Urinary bladder (tissue), 4 donors: ENCODE data around the gene APLP2. TPM values are rescaled to one million over a fixed set of nuclear protein-coding genes. Genes with fewer than 3 reads are reported as not detected.
"Not testable (repeated sequence)": the region's sequence is repeated elsewhere in the genome, so short reads cannot be mapped to it uniquely, and the experiment has no call there.

Experiments
- DNase-seq: peaks from one replicate; pipeline ENCODE4 v3.0.0-alpha.2; 2015; ENCODE audit errors: extremely low spot score
- H3K27ac ChIP-seq: one replicate; pipeline ENCODE4 v1.5.1; 2013; ENCODE audit warnings: low read depth, mild to moderate bottlenecking, moderate library complexity
- H3K36me3 ChIP-seq: one replicate; pipeline ENCODE4 v1.6.1; 2013; ENCODE audit warnings: mild to moderate bottlenecking, moderate library complexity; ENCODE audit not compliant: insufficient read depth
- H3K4me1 ChIP-seq: one replicate; pipeline ENCODE4 v1.6.1; 2013; ENCODE audit warnings: mild to moderate bottlenecking, moderate library complexity; ENCODE audit not compliant: insufficient read depth
- H3K4me3 ChIP-seq: one replicate; pipeline ENCODE4 v1.5.1; 2013; ENCODE audit warnings: low read depth, low read length
- WGBS: extraction: QIAGEN DNeasy Blood & Tissue Kit; methylation state at CpG from one replicate; pipeline ENCODE4 v1.1.7; 2013; 5-methylcytosine and 5-hydroxymethylcytosine counted together
- polyA plus RNA-seq: library from polyadenylated mRNA; stranded (reverse); fragments of 200-250 nt; gene quantifications from one replicate; pipeline ENCODE4 v1.2.3, GENCODE V29; 2013
- total RNA-seq: library from RNA; depleted of rRNA; stranded (reverse); fragments of >200 nt; gene quantifications from one replicate; pipeline ENCODE4 v1.2.3, GENCODE V29; 2014
- donor health status: healthy with polysubstance abuse.
- donor health status: healthy.

Gene APLP2
- total and polyA plus RNA-seq, 2 donors: 217 to 364 TPM

GRCh38 chr11:130171534-130171933 is 101.8 kb downstream of the APLP2 start:
- H3K27ac ChIP-seq: no peak overlapping the region
- H3K4me1 ChIP-seq: no peaks in the 10 kb centered on the region
- no peak for DNase-seq
- H3K36me3 ChIP-seq: no peaks in the 10 kb centered on the region
- no peak overlapping the region for H3K4me3 ChIP-seq
- WGBS: 46% methylated on average over 5 of the region's 5 CpGs

- H3K27ac ChIP-seq, H3K36me3 ChIP-seq, H3K4me1 ChIP-seq, DNase-seq, H3K4me3 ChIP-seq: not testable (repeated sequence)
- WGBS: 77% methylated on average over 3 of the region's 3 CpGs
These were observed 102.3 kb downstream of the APLP2 start for GRCh38 chr11:130172001-130172400.

GRCh38 chr11:130174642-130175041 is 104.9 kb downstream of the APLP2 start:
- WGBS: 96% methylated on average over 4 of the region's 4 CpGs
- Histone ChIP-seq H3K27ac (no peak overlapping the region), H3K36me3 (no peaks in the 10 kb centered on the region), H3K4me1 (no peaks in the 10 kb centered on the region), H3K4me3 (no peak overlapping the region)
- no peak for DNase-seq

GRCh38 chr11:130175898-130176297 is 106.2 kb downstream of the APLP2 start:
- Histone ChIP-seq H3K36me3 (no peaks in the 10 kb centered on the region), H3K4me1 (no peaks in the 10 kb centered on the region), H3K27ac (no peak overlapping the region), H3K4me3 (no peak overlapping the region)
- no peak for DNase-seq
- WGBS: 76% methylated on average over 5 of the region's 5 CpGs

- DNase-seq: no peak
- H3K27ac ChIP-seq: no peak overlapping the region
- H3K4me3 ChIP-seq: no peak overlapping the region
- no peaks in the 10 kb centered on the region for H3K4me1 ChIP-seq
- WGBS: 92% methylated on average over 10 of the region's 10 CpGs
- no peaks in the 10 kb centered on the region for H3K36me3 ChIP-seq
These were observed 108.1 kb downstream of the APLP2 start for GRCh38 chr11:130177782-130178181.

GRCh38 chr11:130178441-130179339 is 109.0 kb downstream of the APLP2 start:
- Histone ChIP-seq H3K4me1 (no peaks in the 10 kb centered on the region), H3K36me3 (no peaks in the 10 kb centered on the region), H3K4me3 (no peak overlapping the region), H3K27ac (no peak overlapping the region)
- DNase-seq: no peak
- WGBS: 56% methylated on average over 16 of the region's 16 CpGs

- Histone ChIP-seq H3K4me3 (no peak overlapping the region), H3K27ac (no peak overlapping the region), H3K4me1 (no peaks in the 10 kb centered on the region), H3K36me3 (no peaks in the 10 kb centered on the region)
- WGBS: 77% methylated on average over 21 of the region's 21 CpGs
- no peak for DNase-seq
These were observed 110.0 kb downstream of the APLP2 start for GRCh38 chr11:130179396-130180306.

GRCh38 chr11:130180491-130180890 is 110.8 kb downstream of the APLP2 start:
- Histone ChIP-seq H3K4me3 (no peak overlapping the region), H3K36me3 (no peaks in the 10 kb centered on the region), H3K27ac (no peak overlapping the region), H3K4me1 (no peaks in the 10 kb centered on the region)
- WGBS: 62% methylated on average over 4 of the region's 4 CpGs
- DNase-seq: no peak

- Histone ChIP-seq H3K4me1 (no peaks in the 10 kb centered on the region), H3K36me3 (no peaks in the 10 kb centered on the region), H3K27ac (no peak overlapping the region), H3K4me3 (no peak overlapping the region)
- 82% methylated on average over 8 of the region's 8 CpGs for WGBS
- no peak for DNase-seq
These were observed 111.2 kb downstream of the APLP2 start for GRCh38 chr11:130180896-130181294.

GRCh38 chr11:130181295-130182272 is 111.9 kb downstream of the APLP2 start:
- H3K27ac ChIP-seq: no peak overlapping the region
- no peak for DNase-seq
- 68% methylated on average over 11 of the region's 11 CpGs for WGBS
- no peaks in the 10 kb centered on the region for H3K4me1 ChIP-seq
- H3K4me3 ChIP-seq: no peak overlapping the region
- H3K36me3 ChIP-seq: no peaks in the 10 kb centered on the region

- 50% methylated on average over 11 of the region's 11 CpGs for WGBS
- DNase-seq: no peak
- H3K36me3 ChIP-seq: no peaks in the 10 kb centered on the region
These were observed 114.3 kb downstream of the APLP2 start for GRCh38 chr11:130183878-130184610.

GRCh38 chr11:130187096-130187495 is 117.4 kb downstream of the APLP2 start:
- Histone ChIP-seq H3K27ac (no peak overlapping the region), H3K4me1 (no peaks in the 10 kb centered on the region), H3K4me3 (no peak overlapping the region), H3K36me3 (no peaks in the 10 kb centered on the region)
- 96% methylated on average over 13 of the region's 13 CpGs for whole genome bisulfite sequencing
- DNase-seq: no peak

More at GRCh38 chr11:130183878-130184610, 114.3 kb downstream of the APLP2 start:
- H3K4me3 ChIP-seq: no peak overlapping the region
- H3K4me1 ChIP-seq: no peaks in the 10 kb centered on the region
- H3K27ac ChIP-seq: no peak overlapping the region
